Measurements from ENCODE around the gene CD33.

CD33 gene

GRCh38 chr19:51224163-51224641 lies 678 bp upstream of the CD33 start:
- DNase-seq (ENCODE audit: extremely low read depth, low read depth): no peak
- no peak for TF ChIP-seq CTCF (IDR thresholded peaks at IDR 0.05; ENCODE audit: low read depth, low read length, missing control alignments)
- no peak overlapping the region for H3K4me3 ChIP-seq (replicated peaks; ENCODE audit: low read depth, low read length)

- TF ChIP-seq CTCF (IDR thresholded peaks at IDR 0.05; ENCODE audit: low read depth, low read length, missing control alignments): no peak
- DNase-seq (ENCODE audit: extremely low read depth, low read depth): no peak
- no peak overlapping the region for H3K4me3 ChIP-seq (replicated peaks; ENCODE audit: low read depth, low read length)
Measured at GRCh38 chr19:51226067-51226466, 1.2 kb downstream of the CD33 start.

GRCh38 chr19:51227326-51227725 lies 2.4 kb downstream of the CD33 start:
- no peak for DNase-seq (ENCODE audit: extremely low read depth, low read depth)
- no peak for TF ChIP-seq CTCF (IDR thresholded peaks at IDR 0.05; ENCODE audit: low read depth, low read length, missing control alignments)
- H3K4me3 ChIP-seq (replicated peaks; ENCODE audit: low read depth, low read length): no peak overlapping the region

GRCh38 chr19:51227966-51228365 lies 3.1 kb downstream of the CD33 start:
- DNase-seq (ENCODE audit: extremely low read depth, low read depth): no peak
- no peak overlapping the region for H3K4me3 ChIP-seq (replicated peaks; ENCODE audit: low read depth, low read length)
- no peak for TF ChIP-seq CTCF (IDR thresholded peaks at IDR 0.05; ENCODE audit: low read depth, low read length, missing control alignments)

GRCh38 chr19:51240866-51241265 lies 16.0 kb downstream of the CD33 start:
- TF ChIP-seq CTCF (IDR thresholded peaks at IDR 0.05; ENCODE audit: low read depth, low read length, missing control alignments): no peak
- DNase-seq (ENCODE audit: extremely low read depth, low read depth): no peak
- no peak overlapping the region for H3K4me3 ChIP-seq (replicated peaks; ENCODE audit: low read depth, low read length)

- TF ChIP-seq CTCF (IDR thresholded peaks at IDR 0.05; ENCODE audit: low read depth, low read length, missing control alignments): no peak
- no peak for DNase-seq (ENCODE audit: extremely low read depth, low read depth)
- H3K4me3 ChIP-seq (replicated peaks; ENCODE audit: low read depth, low read length): no peak overlapping the region
Measured at GRCh38 chr19:51242881-51243630, 18.2 kb downstream of the CD33 start.

GRCh38 chr19:51246164-51246552 lies 21.3 kb downstream of the CD33 start:
- H3K4me3 ChIP-seq (replicated peaks; ENCODE audit: low read depth, low read length): no peak overlapping the region
- no peak for DNase-seq (ENCODE audit: extremely low read depth, low read depth)
- TF ChIP-seq CTCF (IDR thresholded peaks at IDR 0.05; ENCODE audit: low read depth, low read length, missing control alignments): no peak
